ENCODE results near the gene EPS15. TPM values are rescaled to one million over a fixed set of nuclear protein-coding genes. Genes with fewer than 3 reads are reported as not detected.

EPS15 gene
- total and polyA plus RNA-seq, 9 of the 15 experiments (the other 6 are each of a cell fraction or from before 2014, with no cell fraction given), result 23.1 to 69.0 (median 41.7) TPM

GRCh38 chr1:51312718-51313117, 206.3 kb downstream of the EPS15 start:
- H3K4me1 ChIP-seq (replicated peaks in 1 of 2; ENCODE audit: control insufficient read depth in 2 of 2, insufficient read depth in 2 of 2, low read length in 2 of 2), result peaks cover 12 to 19% of the 10 kb centered on the region in 2 experiments; a peak in 4 of 5 replicates
- TF ChIP-seq MCM2 (IDR thresholded peaks at IDR 0.05; ENCODE audit: low read depth) (no peak), RUNX1 (IDR thresholded peaks at IDR 0.05; ENCODE audit: low read depth) (no peak), NR2C1 (IDR thresholded peaks at IDR 0.05) (peak; percentile 79), NR2C1 (tag; IDR thresholded peaks at IDR 0.05) (peak; percentile 84), MIER1 (IDR thresholded peaks at IDR 0.05; ENCODE audit: low read depth) (no peak), ZNF398 (CRISPR knock-in tag; IDR thresholded peaks at IDR 0.05) (no peak), ZMIZ1 (IDR thresholded peaks at IDR 0.05; ENCODE audit: low read depth in 2 of 2, low read length in 2 of 2) (no peak), ZNF41 (CRISPR knock-in tag; conservative IDR thresholded peaks at IDR 0.05) (no peak), ZNF384 (IDR thresholded peaks at IDR 0.05; ENCODE audit: low read depth, low read length) (no peak), CHAMP1 (IDR thresholded peaks at IDR 0.05) (no peak), ELF2 (CRISPR knock-in tag; IDR thresholded peaks at IDR 0.05) (no peak), GABPB2 (CRISPR knock-in tag; conservative IDR thresholded peaks at IDR 0.05) (no peak), MBD2 (IDR thresholded peaks at IDR 0.05; ENCODE audit: borderline replicate concordance, low read depth) (no peak), NR2C2 (CRISPR knock-in tag; IDR thresholded peaks at IDR 0.05) (peak; percentile 72; the same call in 1 of the 2 replicates), NR2C2 (tag; IDR thresholded peaks at IDR 0.05) (peak; percentile 58; the same call in 1 of the 2 replicates)
- H3K4me3 ChIP-seq, result no peak overlapping the region
- in situ Hi-C loops (cut with MboI), result no loop called here
- POLR2A ChIA-PET, result interaction anchor here (0.9 kb wide), 1 partner anchor 472 kb away, joined by 3 read pairs; no protein-coding TSS in a partner anchor
- no peaks in the 10 kb centered on the region for H3K27me3 ChIP-seq (ENCODE audit: control insufficient read depth in 2 of 2, insufficient read depth in 2 of 2, low read length in 2 of 2)
- no peaks in the 10 kb centered on the region for H3K9me1 ChIP-seq (ENCODE audit: control insufficient read depth, insufficient read depth, low read length)
- no peak overlapping the region for H3K4me2 ChIP-seq (ENCODE audit: insufficient read depth, low read length)
- H3K36me3 ChIP-seq (ENCODE audit: control insufficient read depth, insufficient read depth, low read length), result no peaks in the 10 kb centered on the region
- DNase-seq (ENCODE audit: extremely low read depth in 1 of 4, low spot score in 3 of 4) (no peak), FAIRE-seq (no peak), ATAC-seq (no peak)
- intact Hi-C loops (cut with micrococcal nuclease), result no loop called here
- no peak overlapping the region for H3K27ac ChIP-seq (ENCODE audit: extremely low read depth, low read depth, low read length)
- H3K9me3 ChIP-seq (replicated peaks; ENCODE audit: control insufficient read depth, insufficient read depth, low read depth, low read length), result no peaks in the 10 kb centered on the region; the same call in 1 of the 2 replicates
- no peak overlapping the region for H3K9ac ChIP-seq (ENCODE audit: insufficient read depth in 1 of 2, low read depth in 2 of 2, low read length in 2 of 2)
- CTCF ChIA-PET (ENCODE audit: low intra/inter-chr PET ratio), result no interaction called here
- no peaks in the 10 kb centered on the region for H3K79me2 ChIP-seq (ENCODE audit: control insufficient read depth, insufficient read depth, low read length)
- H2AFZ ChIP-seq (ENCODE audit: low read depth, low read length), result no peak overlapping the region
- no TSS peak for BruUV-seq (replicated peaks)
- 49% methylated on average over 4 of the region's 4 CpGs for WGBS (ENCODE audit: insufficient coverage, low coverage, missing lambda C conversion rate)
- no peaks in the 10 kb centered on the region for H4K20me1 ChIP-seq (replicated peaks; ENCODE audit: control insufficient read depth, insufficient read depth, low read length)

Measured in K562 (cell line).